Hippocampal formation (tissue), 2 donors: ENCODE measurements around the gene CXCR5.

Source experiments
- DNase-seq, 2 donors: peaks; one replicate each; lab custom pipeline; 2025; lab: John Stamatoyannopoulos, UW

CXCR5 gene

DNA sequence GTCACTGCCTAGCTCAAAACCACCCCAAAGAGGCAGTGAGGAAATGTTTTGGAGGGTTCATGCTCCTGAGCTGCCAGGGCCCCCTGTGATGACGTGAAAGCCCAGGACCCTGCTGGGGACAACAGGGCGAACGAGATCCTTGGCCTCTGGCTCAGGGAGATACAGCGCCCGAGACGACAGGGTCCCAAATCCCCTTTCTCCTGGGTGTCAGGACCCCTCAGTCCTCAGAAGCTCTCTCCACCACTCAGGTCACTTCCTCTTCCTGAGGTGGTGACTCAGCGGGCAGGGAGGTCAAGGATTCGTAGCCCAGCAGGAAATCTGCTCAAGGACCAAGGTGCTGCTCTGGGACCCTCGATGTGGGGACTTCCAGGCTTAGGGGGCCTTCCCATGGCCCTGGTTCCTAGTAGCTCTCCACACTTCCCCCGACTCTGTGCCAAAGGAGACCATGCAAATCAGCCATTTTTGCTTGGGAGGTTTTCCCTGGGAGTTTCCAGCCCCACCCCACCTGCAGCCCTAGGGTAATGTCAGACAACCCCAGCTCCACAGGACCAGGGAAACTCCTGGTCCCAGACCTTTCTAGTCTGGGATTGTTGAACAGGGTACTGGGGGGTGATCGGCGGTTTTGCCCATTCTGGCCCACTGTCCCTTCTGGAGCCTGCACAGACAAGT is 29.2 kb downstream of the CXCR5 start:
- DNase-seq, result no peak

GRCh38 chr11:118913411-118914125 is 29.9 kb downstream of the CXCR5 start:
- peak; percentile 35 to 58 for DNase-seq

GRCh38 chr11:118914178-118914918 is 30.7 kb downstream of the CXCR5 start:
- peak; percentile 49 to 56 for DNase-seq

DNA sequence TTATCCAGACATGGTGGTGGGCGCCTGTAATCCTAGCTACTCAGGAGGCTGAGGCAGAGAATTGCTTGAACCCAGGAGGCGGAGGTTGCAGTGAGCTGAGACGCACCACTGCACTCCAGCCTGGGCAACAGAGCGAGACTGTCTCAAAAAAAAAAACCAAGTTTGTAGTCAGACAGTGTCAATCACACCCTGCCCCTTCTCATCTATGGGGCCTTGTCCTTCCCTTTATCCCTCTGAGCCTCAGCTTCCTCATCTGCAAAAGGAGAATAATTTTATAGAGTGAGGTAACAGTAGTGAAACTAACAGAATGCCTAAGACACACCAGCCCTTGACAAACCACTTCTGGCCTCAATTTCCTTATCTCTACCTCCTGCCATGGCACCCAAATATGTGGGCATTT is 31.3 kb downstream of the CXCR5 start:
- DNase-seq, result no peak

DNA sequence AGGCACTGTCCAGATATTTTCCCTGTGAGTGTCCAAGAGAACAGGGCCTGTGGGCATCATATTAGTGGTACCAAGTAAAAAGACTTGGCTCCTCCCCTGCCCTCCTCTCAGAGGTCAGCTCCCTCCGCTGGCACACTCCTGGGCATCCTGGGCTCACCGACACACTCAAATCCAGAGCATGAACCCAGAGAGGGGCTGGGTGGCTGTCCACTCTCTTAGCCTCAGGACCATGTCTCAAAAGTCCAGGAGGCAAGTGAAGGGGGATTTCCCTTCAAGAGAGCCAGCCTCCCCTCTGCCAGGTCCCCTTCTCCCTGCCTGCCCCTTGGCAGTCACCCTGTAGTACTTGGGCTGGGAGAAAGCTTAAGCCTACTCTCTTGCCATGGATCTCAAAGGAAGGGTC is 31.7 kb downstream of the CXCR5 start:
- no peak for DNase-seq

GRCh38 chr11:118915941-118916841 is 32.5 kb downstream of the CXCR5 start:
- no peak for DNase-seq

DNA sequence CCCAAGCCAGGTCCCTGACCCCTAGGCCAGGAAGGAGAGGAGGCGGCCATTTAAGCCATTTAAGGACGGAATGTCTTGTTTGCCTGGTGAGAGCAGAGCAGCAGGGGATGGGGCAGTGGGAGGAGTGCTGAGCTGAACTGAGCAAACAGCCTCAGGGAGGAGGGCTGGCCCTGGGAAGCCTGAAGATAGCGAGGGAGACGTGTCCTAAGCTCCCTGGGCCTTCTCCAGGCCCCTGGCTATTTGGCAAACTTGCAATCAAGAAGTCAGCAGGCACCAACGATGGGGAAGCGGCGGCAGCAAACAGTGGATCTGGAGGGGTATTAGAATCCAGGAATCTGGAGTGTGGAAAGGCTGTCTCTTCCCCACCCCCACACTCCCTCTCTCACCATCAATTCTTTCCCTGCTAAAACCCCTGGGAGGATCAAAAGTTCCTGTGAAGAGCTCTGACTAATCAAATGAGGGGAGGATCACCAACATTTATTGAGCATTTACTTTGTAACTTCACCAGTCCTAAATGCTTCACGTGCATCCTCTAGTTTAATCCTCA is 33.2 kb downstream of the CXCR5 start:
- no peak for DNase-seq

- DNase-seq, result no peak
Observed at GRCh38 chr11:118917481-118918127, 33.9 kb downstream of the CXCR5 start.

DNA sequence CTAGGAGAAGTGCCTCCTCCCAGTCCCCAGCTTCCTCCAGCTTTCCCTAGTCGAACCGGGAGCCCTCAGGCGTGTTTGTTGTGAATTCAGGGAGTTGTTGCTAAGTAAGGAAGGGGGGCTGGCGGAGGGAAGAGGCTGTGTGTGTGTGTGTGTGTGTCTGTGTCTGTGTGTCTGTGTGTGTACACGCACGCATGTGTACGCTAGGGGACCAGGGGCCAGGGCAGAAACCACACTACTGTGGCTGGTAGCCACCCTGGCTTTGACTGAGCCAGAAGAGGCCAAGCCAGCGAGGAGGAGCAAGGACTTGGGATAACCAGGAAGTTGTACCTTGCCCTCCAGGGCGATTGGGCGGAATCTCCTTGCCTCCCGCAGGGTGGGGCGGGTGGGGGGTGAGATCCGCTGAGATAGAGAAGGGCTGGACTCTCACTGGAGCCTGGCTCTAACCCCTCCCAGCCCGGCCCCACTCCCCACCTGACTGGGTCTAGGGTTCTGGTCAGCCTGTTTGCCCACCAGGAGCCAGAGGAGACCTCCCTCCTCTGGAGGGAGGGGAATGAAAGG is 34.5 kb downstream of the CXCR5 start:
- DNase-seq, result no peak

GRCh38 chr11:118918686-118919280 is 35.1 kb downstream of the CXCR5 start:
- no peak for DNase-seq

DNA sequence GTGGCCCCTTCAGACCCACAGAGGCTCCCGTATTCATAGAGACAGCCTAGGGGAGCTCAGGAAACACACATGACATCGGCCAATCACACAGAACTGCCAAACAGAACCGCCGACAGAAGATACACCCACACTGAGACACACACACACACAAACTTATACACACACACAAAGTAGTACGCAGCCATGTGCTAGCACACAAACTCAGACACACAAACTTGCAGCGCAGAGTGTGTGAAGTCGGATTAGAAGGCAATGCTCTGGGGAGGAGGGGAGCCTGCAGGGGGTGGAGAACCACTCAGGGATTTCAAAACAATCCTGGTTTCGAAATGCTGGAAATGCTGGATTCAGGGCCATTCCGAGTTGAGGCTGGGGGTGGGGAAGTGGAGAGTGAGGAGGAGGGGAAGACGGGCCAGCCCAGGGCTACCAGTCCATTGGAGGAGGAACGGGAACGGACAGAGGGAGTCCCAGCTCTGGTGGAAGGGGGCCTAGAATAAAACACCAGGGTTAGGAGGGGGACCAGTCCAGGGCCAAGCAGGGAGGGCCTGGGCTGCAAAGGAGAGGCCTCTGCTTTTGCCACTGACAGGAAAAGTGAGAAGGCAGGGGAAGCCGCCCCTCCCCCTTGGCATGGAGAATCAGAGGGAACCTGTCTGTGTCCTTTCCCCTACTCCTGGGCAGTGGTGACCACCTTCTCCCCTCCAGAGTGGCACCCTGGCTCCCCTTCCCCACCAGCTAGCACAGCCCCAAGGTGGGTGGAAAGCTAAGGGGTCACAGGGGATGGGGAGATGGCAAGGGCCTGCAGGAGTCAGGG is 37.6 kb downstream of the CXCR5 start:
- DNase-seq, result no peak

- DNase-seq, result peak in 1 of 2 donors; percentile 35
Observed at GRCh38 chr11:118921929-118922744, 38.4 kb downstream of the CXCR5 start.

DNA sequence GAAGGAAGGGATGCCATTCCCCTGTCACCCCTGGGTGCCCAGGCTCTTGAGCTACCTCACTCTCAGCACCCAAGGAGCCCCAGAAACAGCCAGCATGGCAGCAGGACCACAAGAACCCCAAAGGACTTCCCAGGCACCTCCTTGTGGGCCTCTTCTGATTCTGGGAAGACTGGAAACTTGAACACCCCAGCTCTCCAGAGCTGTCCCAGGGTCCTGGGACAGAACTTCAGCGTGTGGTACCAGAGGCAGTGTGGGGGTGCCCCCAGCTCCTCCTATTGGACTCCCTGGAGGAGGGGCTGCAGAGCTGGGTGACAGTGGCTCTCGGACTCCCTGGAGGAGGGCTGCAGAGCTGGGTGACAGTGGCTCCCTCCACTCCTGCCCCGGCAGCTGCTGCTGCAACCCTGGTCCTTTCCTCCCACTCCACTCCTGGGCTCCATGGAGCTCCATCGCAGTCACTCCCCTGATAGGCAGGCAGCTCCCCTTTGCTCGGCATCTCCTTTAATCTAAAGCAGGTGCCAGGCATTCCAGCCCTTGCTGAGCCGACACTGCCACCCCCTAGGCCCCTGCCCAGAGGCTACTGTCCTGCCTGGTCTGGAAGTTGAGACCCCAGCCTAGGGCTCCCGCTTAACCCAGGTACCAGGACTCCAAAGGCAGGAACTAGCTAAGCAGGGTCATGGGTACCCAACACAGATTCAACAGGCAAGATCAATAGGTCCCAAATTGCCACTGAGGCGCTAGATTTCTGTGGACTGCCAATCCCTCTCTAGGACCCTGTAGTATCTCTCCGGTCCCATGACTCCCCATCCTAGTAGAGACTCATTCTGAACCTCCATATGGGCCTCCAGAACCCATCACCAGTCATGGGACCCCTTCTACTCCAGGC is 39.3 kb downstream of the CXCR5 start:
- DNase-seq, result no peak

DNA sequence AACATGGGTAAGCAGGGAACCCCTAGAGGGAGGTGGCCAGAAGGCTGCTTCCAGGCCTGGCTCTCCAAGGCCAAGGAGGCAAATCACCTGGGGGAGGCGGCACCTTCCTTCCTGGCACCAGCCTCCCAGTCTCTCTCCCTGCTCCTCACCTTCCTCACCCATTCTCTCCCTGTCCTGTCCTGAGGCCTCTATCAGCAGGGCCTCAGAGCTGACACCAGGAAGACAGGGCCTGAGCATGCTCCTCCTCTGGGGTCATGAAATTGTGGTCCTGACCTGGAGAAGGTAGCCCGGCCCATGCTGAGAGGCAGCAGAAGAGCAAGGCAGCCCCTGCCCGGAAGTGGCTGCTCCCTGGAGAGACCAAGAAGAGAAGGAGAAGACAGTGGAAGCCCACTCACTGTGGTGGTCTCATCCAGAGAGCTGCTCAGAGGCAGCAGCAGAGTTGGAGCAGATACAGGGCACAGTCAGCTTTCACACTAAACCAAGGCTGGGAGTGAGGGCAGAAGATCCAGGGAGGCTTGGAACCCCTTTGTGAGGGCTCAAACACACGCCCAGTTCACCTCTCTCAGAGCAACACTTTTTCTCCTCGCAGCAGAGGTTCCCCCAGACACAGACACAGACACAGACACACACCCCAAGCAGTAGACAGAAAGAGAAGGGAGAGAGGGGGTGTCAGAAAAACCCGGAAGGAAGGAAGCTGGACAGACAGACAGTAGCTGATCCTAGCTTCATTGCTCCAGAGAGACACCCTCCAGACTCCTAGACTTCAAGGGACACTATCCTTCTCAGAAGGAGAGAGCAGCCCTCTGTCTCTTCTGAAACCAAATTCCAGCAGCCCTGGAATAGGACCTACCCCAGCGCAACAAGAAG is 40.3 kb downstream of the CXCR5 start:
- no peak for DNase-seq

DNA sequence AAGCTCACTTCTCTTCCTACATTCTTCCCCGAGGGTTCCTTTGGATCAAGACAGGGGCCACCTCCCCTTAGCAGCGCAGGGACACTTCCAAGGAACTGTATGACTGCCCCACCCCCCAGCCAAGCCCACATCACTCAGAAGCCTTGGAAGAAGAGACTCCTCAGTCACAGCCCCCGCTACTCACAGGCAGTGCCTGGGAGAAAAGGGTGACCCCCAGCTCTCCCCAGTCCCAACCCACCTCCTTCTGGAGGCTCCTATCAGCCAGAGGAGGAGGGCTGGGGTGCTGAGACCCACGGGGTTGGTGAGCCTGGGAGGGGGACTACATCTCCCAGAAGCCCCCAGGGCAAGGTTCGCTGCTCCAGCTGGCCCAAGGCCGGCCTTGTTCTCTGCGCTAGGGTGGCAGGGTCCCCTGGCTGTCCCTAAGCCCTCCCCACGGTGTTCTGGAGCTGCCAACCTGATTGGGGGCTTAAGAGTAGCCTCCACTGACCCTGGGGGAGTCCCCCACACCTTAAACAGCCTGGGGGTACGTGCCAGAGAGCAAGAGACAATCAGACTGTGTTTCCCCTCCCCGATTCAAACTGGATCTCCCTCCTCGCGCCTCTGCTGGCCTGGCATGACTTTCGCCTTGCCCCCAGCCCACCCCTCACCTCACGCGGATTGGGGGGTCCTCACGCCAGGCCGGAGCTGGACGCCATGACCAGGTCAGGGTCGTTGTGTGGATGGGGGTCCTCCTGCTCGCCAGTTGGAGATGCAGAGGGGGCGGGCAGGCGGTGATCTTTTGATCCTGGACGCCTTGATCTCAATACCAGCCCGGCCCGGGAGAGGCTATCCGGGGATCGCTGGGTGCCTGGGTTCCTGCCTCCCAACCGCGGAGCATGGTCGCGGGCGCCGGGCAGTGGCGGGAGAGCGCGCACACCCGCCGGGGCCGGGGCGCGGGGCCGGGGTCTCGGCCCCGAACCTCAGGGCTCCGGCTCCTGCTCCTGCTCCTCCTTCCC is 41.2 kb downstream of the CXCR5 start:
- peak in 1 of 2 donors; percentile 50 for DNase-seq
